NCI-H2081 treated with DMSO at 0.1 percent for 48 hours (cell line): ENCODE measurements around the gene RASGRP2.

Experiments used
- DNase-seq: peaks from one replicate; lab custom pipeline; 2025; lab: John Stamatoyannopoulos, UW

The RASGRP2 gene

DNA sequence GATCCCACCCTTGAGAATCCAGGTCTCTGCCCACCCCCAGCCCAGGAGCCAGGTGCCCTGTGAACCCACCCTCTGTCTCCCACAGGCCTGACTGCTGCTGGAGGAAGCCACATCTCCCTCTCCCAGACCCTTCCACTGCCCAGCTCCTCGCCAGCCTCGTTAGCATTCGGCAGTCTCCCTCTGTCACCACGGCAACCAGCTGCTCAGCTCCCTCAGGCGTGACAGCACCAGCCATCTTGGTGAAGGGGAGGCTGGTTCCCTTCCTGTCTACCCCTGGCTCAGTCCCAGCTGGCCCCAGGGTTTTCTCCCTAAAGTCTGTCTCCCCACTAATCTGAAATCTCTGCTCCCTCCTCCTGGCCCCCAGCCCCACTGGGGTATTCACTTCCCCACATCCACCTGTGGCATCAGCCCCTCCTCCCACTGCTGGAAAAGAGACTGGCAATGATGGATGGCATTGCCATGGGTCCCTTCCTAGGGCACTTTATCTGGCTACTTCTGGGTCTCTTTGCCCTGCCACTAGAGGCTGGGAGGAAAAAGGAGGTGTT, 49.0 kb downstream of the RASGRP2 start:
- peak; percentile 3 for DNase-seq

DNA sequence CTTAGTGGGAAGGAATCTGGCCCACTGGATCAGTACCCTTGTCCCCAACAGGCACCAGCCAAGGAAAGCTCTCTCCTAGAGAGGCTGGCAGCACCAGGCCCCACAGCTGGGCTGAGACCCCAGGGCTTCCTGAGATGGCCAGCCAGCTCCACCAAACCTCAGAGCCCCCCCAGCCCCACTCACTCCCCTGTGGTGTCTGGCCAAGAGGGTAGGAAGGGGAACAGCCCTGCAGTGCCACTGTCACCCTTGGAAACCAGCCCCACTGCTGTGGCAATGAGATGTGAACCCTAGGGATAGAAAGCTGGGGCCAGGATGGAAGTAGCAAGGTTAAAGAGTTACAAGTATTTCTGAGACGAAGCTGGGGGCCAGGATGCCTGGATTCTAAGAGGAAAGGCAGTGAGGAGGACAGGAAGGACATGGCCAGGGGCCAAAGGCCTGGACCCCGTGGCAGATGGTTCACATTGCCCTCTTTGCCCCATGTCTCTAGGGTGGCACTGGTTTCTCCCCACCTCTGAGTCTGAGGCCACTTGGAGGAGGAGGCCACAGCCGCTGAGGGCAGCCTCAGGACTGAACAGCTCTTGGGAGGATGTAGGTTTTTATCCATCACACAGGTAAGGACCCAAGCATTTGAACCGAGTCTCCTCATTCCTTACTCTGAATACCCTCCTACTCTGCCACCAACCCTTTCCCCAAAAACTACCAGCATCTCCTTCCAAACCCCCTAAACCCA, 49.8 kb downstream of the RASGRP2 start:
- DNase-seq = no peak

DNA sequence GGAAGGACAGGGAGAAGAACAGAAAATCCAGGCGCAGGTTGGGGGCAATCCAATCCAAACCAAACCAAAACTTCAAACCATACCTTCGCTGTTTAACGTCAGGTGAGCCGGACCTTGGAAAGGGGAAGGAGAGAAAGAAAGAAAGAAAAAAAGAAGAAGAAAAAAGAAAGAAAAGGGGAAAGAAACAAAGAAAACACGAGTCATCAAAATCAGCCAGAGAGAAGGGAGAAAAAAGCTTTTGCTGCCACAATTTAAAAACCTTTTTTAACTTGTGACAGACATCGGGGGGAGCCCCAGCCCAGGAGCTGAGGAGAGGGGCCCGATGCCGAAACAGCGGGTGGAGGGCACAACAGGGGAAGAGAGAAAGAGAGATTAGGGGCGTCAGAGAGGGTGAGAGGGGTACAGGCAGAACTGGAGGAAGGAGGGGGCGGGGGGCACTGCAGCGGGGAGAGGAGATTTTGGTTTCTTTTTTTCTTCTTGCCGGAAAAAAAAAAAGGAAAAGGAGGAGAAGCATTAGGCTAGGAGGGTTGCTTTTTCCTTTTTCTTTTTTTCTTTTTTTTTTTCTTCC, 51.1 kb downstream of the RASGRP2 start:
- no peak for DNase-seq

- DNase-seq = no peak
Measured at GRCh38 chr11:64691543-64691942, 52.4 kb downstream of the RASGRP2 start.

DNA sequence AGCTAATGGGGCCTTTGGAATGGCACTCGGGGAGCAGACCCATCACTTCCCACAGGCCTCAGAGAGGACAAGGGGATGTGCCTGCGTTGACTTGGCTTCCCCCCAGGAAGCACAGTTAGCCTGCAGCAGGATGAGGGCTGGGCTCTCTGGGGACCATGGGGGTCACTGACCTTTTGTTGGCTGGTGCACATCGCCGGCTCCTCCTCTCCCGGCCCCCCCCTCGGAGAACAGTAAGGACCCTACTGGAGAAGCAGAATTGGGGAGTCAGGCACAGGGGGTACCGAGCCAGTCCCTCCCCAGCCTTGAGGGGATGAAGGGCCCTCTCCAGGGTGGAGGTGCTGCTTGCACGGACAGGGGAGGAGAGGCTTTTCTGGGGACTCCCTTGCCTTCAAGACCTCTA, 53.7 kb downstream of the RASGRP2 start:
- DNase-seq = no peak

GRCh38 chr11:64688534-64688982, 55.4 kb downstream of the RASGRP2 start:
- DNase-seq = peak; percentile 58

GRCh38 chr11:64687643-64688533, 56.1 kb downstream of the RASGRP2 start:
- DNase-seq = no peak

- no peak for DNase-seq
Measured at GRCh38 chr11:64687204-64687603, 56.7 kb downstream of the RASGRP2 start.

GRCh38 chr11:64686466-64687170, 57.3 kb downstream of the RASGRP2 start:
- no peak for DNase-seq

GRCh38 chr11:64685536-64685935, 58.4 kb downstream of the RASGRP2 start:
- DNase-seq = no peak

- no peak for DNase-seq
Measured at GRCh38 chr11:64684357-64684756, 59.6 kb downstream of the RASGRP2 start.

GRCh38 chr11:64681171-64681570, 62.8 kb downstream of the RASGRP2 start:
- DNase-seq = no peak

- DNase-seq = no peak
Measured at GRCh38 chr11:64679846-64680245, 64.1 kb downstream of the RASGRP2 start.

DNA sequence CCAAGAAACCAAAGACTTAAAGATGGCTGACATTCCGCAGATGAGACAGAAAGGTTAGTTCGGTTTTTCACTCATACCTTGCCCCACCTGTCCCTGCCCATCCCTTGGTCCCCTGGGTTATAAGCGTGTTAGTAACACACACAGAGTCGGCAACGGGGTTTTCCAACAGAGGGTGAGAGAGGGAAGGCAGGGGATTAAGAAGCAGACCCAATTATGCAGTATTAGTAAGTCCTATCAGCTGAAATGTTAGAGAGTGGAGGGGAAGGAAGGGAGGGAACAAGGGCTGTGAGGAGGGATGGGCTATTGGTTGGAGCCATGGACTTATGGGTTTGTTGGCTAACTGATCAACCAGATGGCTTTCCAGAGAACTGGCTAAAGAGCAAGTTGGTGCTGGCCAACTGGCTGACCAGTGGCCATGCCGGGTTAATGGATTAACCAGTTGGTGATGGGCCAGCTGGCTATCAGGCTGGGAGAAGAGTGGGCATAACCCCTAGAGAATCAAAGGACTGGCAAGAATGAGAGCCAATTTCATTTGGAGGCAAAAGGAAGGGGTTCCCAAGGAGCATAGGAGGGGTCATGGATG, 66.4 kb downstream of the RASGRP2 start:
- DNase-seq = no peak
